HFFc6 (cell line): ENCODE data around the gene CELF2. TPM values are rescaled to one million over a fixed set of nuclear protein-coding genes. Genes with fewer than 3 reads are reported as not detected.

Experiments
- DNase-seq: peaks from one replicate; pipeline ENCODE4 v3.0.0-alpha.2; 2018
- H3K27ac Mint-ChIP-seq: 2 replicates; pipeline ENCODE4 v1.8.0; 2020; ENCODE audit warnings: mild to moderate bottlenecking, mixed read lengths
- H3K27me3 Mint-ChIP-seq: 2 replicates; pipeline ENCODE4 v1.8.0; 2021; ENCODE audit warnings: mild to moderate bottlenecking, moderate library complexity, mixed read lengths; ENCODE audit not compliant: insufficient read depth
- H3K36me3 Mint-ChIP-seq: 2 replicates; pipeline ENCODE4 v1.8.0; 2021; ENCODE audit warnings: low read depth, mixed read lengths
- H3K4me1 Mint-ChIP-seq: 2 replicates; pipeline ENCODE4 v1.8.0; 2020; ENCODE audit warnings: low read depth, mixed read lengths
- H3K4me3 Mint-ChIP-seq: 2 replicates; pipeline ENCODE4 v1.8.0; 2020; ENCODE audit warnings: mild to moderate bottlenecking, moderate library complexity, mixed read lengths
- H3K9me3 Mint-ChIP-seq: 2 replicates; pipeline ENCODE4 v1.8.0; 2020; ENCODE audit warnings: mild to moderate bottlenecking, mixed read lengths
- total RNA-seq, 6 experiments: library from RNA; stranded (reverse); fragmentation: NEBNext Ultra II Directional; extraction: Animal tissue kit (Norgen Biotek cat#: 25700); gene quantifications; 2 replicates in 1 of 6; 3 replicates in 5 of 6; pipeline ENCODE4 v1.2.3, GENCODE V29; 2021
- TF ChIP-seq, protein P1 (sequence below): fragments of 200-600 bp; sonication (generic); IDR thresholded peaks from 2 replicates; pipeline ENCODE4 v1.5.0; 2021; ENCODE audit warnings: antibody characterized with exemption, mild to moderate bottlenecking

Gene CELF2
- total RNA-seq, 6 experiments from 2014 or later, result 2.7 to 5.2 (median 3.5) TPM

GRCh38 chr10:11386044-11386443, 368.4 kb downstream of the CELF2 start:
- no peak overlapping the region for H3K27ac Mint-ChIP-seq
- no peak overlapping the region for H3K4me3 Mint-ChIP-seq
- H3K9me3 Mint-ChIP-seq, result peaks cover 16% of the 10 kb centered on the region; the same call in 1 of the 2 replicates
- peaks cover 6% of the 10 kb centered on the region for H3K27me3 Mint-ChIP-seq
- H3K4me1 Mint-ChIP-seq, result peaks cover 5% of the 10 kb centered on the region; the same call in 1 of the 2 replicates
- TF ChIP-seq, protein P1, sequence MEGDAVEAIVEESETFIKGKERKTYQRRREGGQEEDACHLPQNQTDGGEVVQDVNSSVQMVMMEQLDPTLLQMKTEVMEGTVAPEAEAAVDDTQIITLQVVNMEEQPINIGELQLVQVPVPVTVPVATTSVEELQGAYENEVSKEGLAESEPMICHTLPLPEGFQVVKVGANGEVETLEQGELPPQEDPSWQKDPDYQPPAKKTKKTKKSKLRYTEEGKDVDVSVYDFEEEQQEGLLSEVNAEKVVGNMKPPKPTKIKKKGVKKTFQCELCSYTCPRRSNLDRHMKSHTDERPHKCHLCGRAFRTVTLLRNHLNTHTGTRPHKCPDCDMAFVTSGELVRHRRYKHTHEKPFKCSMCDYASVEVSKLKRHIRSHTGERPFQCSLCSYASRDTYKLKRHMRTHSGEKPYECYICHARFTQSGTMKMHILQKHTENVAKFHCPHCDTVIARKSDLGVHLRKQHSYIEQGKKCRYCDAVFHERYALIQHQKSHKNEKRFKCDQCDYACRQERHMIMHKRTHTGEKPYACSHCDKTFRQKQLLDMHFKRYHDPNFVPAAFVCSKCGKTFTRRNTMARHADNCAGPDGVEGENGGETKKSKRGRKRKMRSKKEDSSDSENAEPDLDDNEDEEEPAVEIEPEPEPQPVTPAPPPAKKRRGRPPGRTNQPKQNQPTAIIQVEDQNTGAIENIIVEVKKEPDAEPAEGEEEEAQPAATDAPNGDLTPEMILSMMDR, result no peak
- no peaks in the 10 kb centered on the region for H3K36me3 Mint-ChIP-seq
- no peak for DNase-seq
